Mucosa of descending colon (tissue), 3 donors: ENCODE results near the gene SNAP47. TPM values are rescaled to one million over a fixed set of nuclear protein-coding genes. Genes with fewer than 3 reads are reported as not detected.
A peak's percentile ranks its signal among the peaks of the same experiment; 100 is the strongest.

Experiments
- ATAC-seq: fragments of 200-7000 bp; cut with Tn5 transposase; one replicate; pipeline ENCODE4 v1.9.1; 2020; ENCODE audit warnings: mild to moderate bottlenecking, moderate library complexity
- DNase-seq, 3 donors: peaks; one replicate each; pipeline ENCODE4 v3.0.0-alpha.2; 2020
- H3K36me3 ChIP-seq: fragments of 200-600 bp; one replicate; pipeline ENCODE4 v1.8.0; 2021; ENCODE audit warnings: low read depth, mild to moderate bottlenecking
- H3K4me1 ChIP-seq: fragments of 200-600 bp; one replicate; pipeline ENCODE4 v1.8.0; 2021; ENCODE audit warnings: low read depth, mild to moderate bottlenecking
- H3K4me3 ChIP-seq: fragments of 200-600 bp; one replicate; pipeline ENCODE4 v1.8.0; 2021; ENCODE audit warnings: mild to moderate bottlenecking
- H3K9me3 ChIP-seq: fragments of 200-600 bp; one replicate; pipeline ENCODE4 v1.8.0; 2021; ENCODE audit warnings: mild to moderate bottlenecking
- intact Hi-C, 2 donors: fragments of 100-400 bp; cut with DNase I in 1 of 2; cut with micrococcal nuclease in 1 of 2; formaldehyde crosslinking; loops; one replicate each; pipeline versions ENCODE4 v1.11.0 to v1.11.1; 2022; cut with DNase I, micrococcal nuclease
- total RNA-seq, 3 donors: library from RNA; stranded (reverse); fragmentation: NEBNext Ultra II Directional in 2 of 3; extraction: Animal tissue kit (Norgen Biotek cat#: 25700) in 2 of 3; gene quantifications; one replicate each; pipeline versions ENCODE4 v1.2.1 to v1.2.4, GENCODE V29; 2021 to 2023
- TF ChIP-seq, protein P1 (sequence below): fragments of 200-600 bp; IDR thresholded peaks from one replicate; pipeline ENCODE4 v1.8.0; 2022; ENCODE audit warnings: antibody characterized with exemption, mild to moderate bottlenecking
- donor health status: DM: no; HTN: no; CAD: no; lungs with moderate emphysema.
- donor health status: DM: no; HTN: no; CAD: no.
- donor health status: DM: no; HTN: yes; CAD: no.

Gene SNAP47
- total RNA-seq, 3 donors from 2014 or later = 16.4 to 31.9 (median 27.6) TPM

DNA sequence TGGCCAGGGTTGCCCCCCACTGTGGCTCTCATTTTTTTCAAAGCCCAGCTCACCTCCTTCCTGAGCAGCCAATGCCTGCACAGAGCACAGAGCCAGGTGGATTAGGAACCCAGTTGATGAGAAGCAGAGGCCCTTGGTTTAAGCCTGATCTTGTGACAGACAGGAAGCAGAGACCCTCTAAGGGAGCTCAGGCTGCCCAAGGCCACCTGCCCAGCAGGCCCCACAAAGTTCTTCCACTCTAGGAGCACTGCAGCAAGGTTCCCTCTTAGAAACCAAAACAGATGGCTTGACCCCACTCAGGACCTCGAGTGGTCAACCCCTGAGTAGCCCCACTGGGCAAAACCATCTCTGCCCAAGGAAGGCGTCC, 54.8 kb downstream of the SNAP47 start:
- intact Hi-C loops = no loop called here
- ATAC-seq (no peak), DNase-seq (peak in 1 of 3 donors; percentile 10)
- TF ChIP-seq, protein P1, sequence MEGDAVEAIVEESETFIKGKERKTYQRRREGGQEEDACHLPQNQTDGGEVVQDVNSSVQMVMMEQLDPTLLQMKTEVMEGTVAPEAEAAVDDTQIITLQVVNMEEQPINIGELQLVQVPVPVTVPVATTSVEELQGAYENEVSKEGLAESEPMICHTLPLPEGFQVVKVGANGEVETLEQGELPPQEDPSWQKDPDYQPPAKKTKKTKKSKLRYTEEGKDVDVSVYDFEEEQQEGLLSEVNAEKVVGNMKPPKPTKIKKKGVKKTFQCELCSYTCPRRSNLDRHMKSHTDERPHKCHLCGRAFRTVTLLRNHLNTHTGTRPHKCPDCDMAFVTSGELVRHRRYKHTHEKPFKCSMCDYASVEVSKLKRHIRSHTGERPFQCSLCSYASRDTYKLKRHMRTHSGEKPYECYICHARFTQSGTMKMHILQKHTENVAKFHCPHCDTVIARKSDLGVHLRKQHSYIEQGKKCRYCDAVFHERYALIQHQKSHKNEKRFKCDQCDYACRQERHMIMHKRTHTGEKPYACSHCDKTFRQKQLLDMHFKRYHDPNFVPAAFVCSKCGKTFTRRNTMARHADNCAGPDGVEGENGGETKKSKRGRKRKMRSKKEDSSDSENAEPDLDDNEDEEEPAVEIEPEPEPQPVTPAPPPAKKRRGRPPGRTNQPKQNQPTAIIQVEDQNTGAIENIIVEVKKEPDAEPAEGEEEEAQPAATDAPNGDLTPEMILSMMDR = no peak
- peaks cover 19% of the 10 kb centered on the region for H3K4me1 ChIP-seq
- no peaks in the 10 kb centered on the region for H3K9me3 ChIP-seq
- no peak overlapping the region for H3K4me3 ChIP-seq
- no peaks in the 10 kb centered on the region for H3K36me3 ChIP-seq

DNA sequence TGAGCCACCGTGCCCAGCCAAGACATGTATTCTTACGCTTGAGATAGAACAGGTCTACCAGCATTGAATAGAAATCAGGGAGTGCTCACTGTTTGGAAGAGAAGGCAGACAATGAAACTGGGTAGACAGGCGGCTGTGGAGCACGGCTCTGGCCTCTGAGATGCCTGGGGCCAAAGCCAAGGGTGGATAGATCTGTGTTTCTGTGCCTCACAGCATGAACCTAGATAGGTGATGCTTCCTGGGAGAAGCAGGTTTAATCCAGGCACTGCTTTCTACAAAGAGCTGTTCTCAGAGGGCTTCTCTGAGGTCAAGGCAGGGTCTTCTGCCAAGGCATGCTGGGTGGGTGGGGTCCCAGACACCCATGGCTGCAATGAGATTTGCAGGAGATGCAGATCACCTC, 55.6 kb downstream of the SNAP47 start:
- DNase-seq = peak in 1 of 3 donors; percentile 4
- intact Hi-C loops = no loop called here

DNA sequence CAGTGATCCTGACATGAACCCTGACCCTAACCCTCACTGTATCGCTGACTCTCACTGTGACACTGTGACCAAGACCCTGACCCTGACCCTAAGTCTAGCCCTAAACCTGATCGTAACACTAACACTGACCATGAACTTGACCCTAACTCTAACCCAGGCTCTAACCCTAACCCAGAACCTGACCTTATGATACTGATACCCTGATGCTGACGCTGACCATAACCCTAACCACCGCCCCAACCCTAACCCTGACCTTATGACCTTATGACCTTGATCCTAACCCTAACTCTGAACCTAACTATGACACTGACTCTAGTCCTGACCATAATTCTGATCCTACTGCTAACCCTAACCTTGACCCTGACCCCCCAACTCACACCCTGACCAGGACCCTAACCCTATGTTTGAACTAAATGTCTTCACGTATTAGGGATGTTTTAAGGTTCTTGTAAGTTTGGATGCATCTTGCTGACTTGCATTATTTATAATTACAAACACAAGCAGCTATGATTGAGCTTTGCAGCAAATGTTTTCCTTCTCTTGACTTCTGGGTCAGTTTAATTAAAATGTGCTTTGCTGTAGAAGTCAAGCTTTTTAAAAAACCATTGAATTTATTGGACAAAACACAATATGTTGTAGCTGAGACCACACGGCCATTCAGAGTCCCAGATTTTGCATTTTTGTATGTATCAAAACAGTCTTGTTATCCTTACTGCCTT, 56.3 kb downstream of the SNAP47 start:
- TF ChIP-seq, protein P1 = no peak
- intact Hi-C loops = no loop called here

More for the DNA sequence above, 55.6 kb downstream of the SNAP47 start:
- TF ChIP-seq, protein P1 = no peak
- Histone ChIP-seq H3K36me3 (no peaks in the 10 kb centered on the region), H3K4me1 (peaks cover 19% of the 10 kb centered on the region), H3K4me3 (no peak overlapping the region), H3K9me3 (no peaks in the 10 kb centered on the region)
- no peak for ATAC-seq

DNA sequence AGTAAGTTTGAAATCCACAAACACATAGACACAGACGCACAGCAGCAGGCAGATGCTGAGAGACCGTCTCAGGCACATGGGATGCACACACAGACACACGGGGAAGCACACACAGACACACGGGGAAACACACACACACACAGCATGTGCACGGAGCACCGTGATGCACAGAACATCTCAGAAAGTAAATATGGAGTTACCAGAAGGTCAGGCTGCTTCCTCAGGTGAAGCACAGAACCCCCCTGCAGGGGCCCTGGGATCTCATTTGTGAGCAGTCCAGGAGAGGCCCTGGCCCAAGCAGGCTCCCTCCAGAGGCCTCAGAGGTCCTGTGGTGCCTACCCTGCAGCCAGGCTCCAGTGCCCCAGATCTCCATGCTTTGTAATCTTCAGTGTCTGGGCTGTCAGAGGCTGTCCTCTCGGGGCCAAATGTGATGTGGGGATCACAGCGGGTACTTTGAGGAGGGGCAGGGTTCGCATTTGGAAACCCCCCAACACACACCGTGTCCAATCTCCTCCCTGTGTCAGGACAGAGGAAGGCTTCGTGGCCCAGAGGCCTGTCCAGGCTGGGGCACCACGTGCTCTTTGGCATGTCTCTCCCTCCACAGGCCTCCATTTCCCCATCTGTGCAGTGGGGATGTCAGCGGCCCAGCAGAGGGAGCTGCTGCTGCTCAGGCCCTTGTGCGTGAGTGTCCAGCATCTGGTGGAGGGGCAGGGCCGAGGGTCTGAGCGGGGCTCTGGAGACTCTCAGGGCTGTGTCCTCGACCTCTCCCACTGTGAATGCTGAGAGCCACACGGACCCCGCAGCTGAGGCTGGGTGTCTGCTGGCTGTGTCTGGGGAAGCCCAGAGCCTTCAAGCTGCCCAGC, 57.2 kb downstream of the SNAP47 start:
- Histone ChIP-seq H3K4me3 (no peak overlapping the region), H3K36me3 (no peaks in the 10 kb centered on the region), H3K9me3 (no peaks in the 10 kb centered on the region), H3K4me1 (peaks cover 4% of the 10 kb centered on the region)
- ATAC-seq (no peak), DNase-seq (peak in 1 of 3 donors; percentile 21)
- TF ChIP-seq, protein P1 = no peak
- intact Hi-C loops = no loop called here

More for the DNA sequence above, 56.3 kb downstream of the SNAP47 start:
- no peak for ATAC-seq
- H3K4me1 ChIP-seq = peaks cover 12% of the 10 kb centered on the region
- no peak overlapping the region for H3K4me3 ChIP-seq
- H3K36me3 ChIP-seq = no peaks in the 10 kb centered on the region
- no peak for DNase-seq
- H3K9me3 ChIP-seq = no peaks in the 10 kb centered on the region

DNA sequence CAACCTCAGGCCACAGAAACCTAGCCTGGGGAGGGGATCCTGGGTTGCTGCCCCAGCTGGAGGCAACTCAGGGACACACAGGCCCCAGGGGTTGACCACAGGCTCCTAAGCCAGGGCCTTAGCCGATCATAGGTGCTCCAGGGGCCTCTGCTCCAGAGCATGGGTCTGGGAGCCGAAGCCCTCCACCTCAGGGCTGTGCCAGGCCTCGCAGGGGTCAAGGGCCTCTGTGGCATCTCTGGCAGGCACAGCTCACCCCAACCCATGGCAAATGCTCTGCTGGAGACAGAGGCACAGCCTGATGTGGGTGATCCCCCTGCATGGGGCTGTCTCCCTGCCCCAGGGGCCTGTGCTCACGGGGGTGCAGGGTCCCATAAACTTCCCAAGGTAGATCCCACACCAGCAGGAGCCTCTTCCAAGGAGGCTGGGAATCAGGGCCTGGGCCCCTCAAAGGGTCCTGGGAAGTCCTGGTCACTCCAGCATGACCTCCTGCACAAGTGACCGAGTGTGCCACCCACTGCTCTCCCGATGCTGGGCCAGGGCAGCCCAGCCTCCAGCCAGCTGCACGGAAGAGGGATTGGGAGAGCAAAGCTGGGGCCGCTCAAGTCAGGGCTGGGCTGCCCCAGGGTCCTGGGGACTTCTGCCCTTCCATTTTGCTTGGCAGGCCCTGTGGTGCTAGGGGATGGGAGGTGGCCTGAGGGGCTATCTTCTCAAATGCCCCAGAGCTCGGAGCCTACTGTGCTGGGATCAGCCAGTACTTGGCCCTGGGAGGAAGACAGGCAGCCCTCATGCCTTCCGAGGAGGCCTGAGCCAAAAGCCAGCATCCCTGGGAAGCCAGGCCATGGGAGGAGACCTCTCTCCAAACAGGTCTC, 58.1 kb downstream of the SNAP47 start:
- DNase-seq (no peak), ATAC-seq (no peak)
- peaks cover 3% of the 10 kb centered on the region for H3K4me1 ChIP-seq
- H3K36me3 ChIP-seq = no peaks in the 10 kb centered on the region
- intact Hi-C loops = no loop called here
- TF ChIP-seq, protein P1 = no peak
- H3K4me3 ChIP-seq = no peak overlapping the region
- no peaks in the 10 kb centered on the region for H3K9me3 ChIP-seq
